MM.1S (cell line): ENCODE data around the gene CHTF8.
A peak's percentile ranks its signal among the peaks of the same experiment; 100 is the strongest.

Source experiments
- DNase-seq: peaks from one replicate; pipeline ENCODE4 v3.0.0-alpha.2; 2015
- H2AFZ ChIP-seq: fragments of 300-600 bp; sonication (generic); 2 replicates; pipeline ENCODE4 v1.6.0; 2016; ENCODE audit warnings: antibody characterized with exemption, low read length
- H3F3A ChIP-seq: fragments of 300-600 bp; sonication (generic); 2 replicates; pipeline ENCODE4 v1.6.1; 2016; ENCODE audit warnings: mild to moderate bottlenecking, antibody characterized with exemption, low read length, moderate library complexity, mixed read lengths; ENCODE audit not compliant: insufficient read depth
- H3K27ac ChIP-seq: fragments of 300-600 bp; sonication (generic); 2 replicates; pipeline ENCODE4 v1.5.1; 2016; ENCODE audit warnings: mild to moderate bottlenecking, low read length
- H3K27me3 ChIP-seq: fragments of 300-600 bp; sonication (generic); replicated peaks from 2 replicates; pipeline ENCODE4 v1.6.0; 2016; ENCODE audit warnings: low read length; ENCODE audit not compliant: insufficient read depth
- H3K36me3 ChIP-seq: fragments of 300-600 bp; sonication (generic); replicated peaks from 2 replicates; pipeline ENCODE4 v1.6.1; 2016; ENCODE audit warnings: mild to moderate bottlenecking, low read length, mixed read lengths; ENCODE audit not compliant: insufficient read depth
- H3K4me1 ChIP-seq: fragments of 300-600 bp; sonication (generic); 2 replicates; pipeline ENCODE4 v1.6.1; 2016; ENCODE audit warnings: low read length, mixed read lengths
- H3K4me2 ChIP-seq: fragments of 300-600 bp; sonication (generic); 2 replicates; pipeline ENCODE4 v1.6.0; 2016; ENCODE audit warnings: low read depth, low read length
- H3K4me3 ChIP-seq: fragments of 300-600 bp; sonication (generic); 2 replicates; pipeline ENCODE4 v1.5.1; 2016; ENCODE audit warnings: low read length, mixed read lengths
- H3K79me2 ChIP-seq: fragments of 300-600 bp; sonication (generic); 2 replicates; pipeline ENCODE4 v1.6.1; 2016; ENCODE audit warnings: mixed run types, low read length, mixed read lengths
- H3K9ac ChIP-seq: fragments of 300-600 bp; sonication (generic); 2 replicates; pipeline ENCODE4 v1.6.1; 2016; ENCODE audit warnings: low read length, mixed read lengths
- H3K9me2 ChIP-seq: fragments of 300-600 bp; sonication (generic); replicated peaks from 2 replicates; pipeline ENCODE4 v1.6.1; 2016; ENCODE audit warnings: mild to moderate bottlenecking, low read length, mixed read lengths; ENCODE audit not compliant: insufficient read depth
- H3K9me3 ChIP-seq: fragments of 300-600 bp; sonication (generic); replicated peaks from 2 replicates; pipeline ENCODE4 v1.6.1; 2016; ENCODE audit warnings: mild to moderate bottlenecking, low read length, mixed read lengths; ENCODE audit not compliant: insufficient read depth
- H4K20me1 ChIP-seq: fragments of 300-600 bp; sonication (generic); 2 replicates; pipeline ENCODE4 v1.6.1; 2016; ENCODE audit warnings: mild to moderate bottlenecking, low read length, moderate library complexity, mixed read lengths; ENCODE audit not compliant: insufficient read depth
- CTCF ChIP-seq: fragments of 300-600 bp; sonication (generic); IDR thresholded peaks from 2 replicates; pipeline ENCODE4 v1.5.1; 2016; ENCODE audit warnings: antibody characterized with exemption, low read length, mixed read lengths
- EZH2 ChIP-seq: fragments of 300-600 bp; sonication (generic); optimal IDR thresholded peaks from 2 replicates; pipeline ENCODE3; 2017; ENCODE audit warnings: low read depth, mild to moderate bottlenecking, antibody characterized with exemption, low read length, mixed read lengths
- EZH2phosphoT487 ChIP-seq: fragments of 300-600 bp; sonication (generic); IDR thresholded peaks from 2 replicates; pipeline ENCODE4 v1.6.1; 2018; ENCODE audit warnings: antibody characterized with exemption, low read length

CHTF8 gene, protein sequence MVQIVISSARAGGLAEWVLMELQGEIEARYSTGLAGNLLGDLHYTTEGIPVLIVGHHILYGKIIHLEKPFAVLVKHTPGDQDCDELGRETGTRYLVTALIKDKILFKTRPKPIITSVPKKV

DNA sequence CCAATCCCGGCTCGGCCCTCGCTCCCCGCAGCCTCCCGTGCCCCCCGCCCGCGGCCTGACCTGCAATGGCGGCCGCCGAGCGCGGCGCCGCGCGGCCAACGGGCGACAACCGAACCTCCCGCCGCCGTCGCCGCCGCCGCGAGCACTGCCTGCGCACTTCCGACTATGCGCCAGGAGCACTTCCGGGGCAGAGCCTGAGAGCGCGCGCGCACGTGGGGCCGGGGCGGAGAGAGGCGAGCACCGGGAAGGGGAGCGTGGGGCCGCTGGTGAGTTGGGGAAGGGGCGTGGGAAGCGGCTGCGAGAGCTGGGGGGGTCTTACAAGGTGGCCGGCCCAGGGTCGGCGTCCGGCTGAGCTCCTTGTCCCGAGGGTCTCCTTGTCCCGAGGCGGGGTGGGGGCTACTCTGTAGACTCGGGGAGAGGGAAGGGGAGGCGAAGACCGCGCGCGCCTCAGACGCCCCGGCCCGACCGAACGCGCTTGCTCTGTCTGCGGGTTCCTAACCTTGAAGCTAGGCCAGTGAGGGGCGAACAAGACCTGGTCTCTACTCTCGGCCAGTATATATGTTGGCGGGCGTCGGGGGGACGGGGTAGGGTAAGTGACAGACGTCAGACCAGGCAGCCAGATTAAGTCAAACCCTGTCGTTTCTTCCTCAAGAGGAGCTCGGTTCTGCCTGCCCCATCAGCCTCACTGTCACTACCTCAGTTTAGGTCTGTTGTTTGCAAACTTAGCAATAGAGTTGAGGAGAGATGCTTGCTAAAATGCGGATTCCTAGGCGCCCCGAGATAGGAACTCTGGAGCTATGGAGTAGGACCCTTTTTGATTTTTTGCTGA is at the start of gene CHTF8, which contains the start of gene UTP4:
Gene CHTF8 (minus strand): TSS at position 165 of the 829 bp plus-strand sequence. CDS start 11,130 bp downstream, outside the sequence.
Gene UTP4 (plus strand): TSS at position 226 of the 829 bp plus-strand sequence. CDS start 811 bp downstream, outside the sequence.
- H3K9ac ChIP-seq = peak within 1 kb of the TSS; percentile 90
- H3F3A ChIP-seq = no peaks in the 10 kb centered on the region
- no peaks in the 10 kb centered on the region for H3K27me3 ChIP-seq
- peaks cover 9% of the 10 kb centered on the region; the same call in 1 of the 2 replicates for H3K4me1 ChIP-seq
- no peaks in the 10 kb centered on the region for H3K9me2 ChIP-seq
- peaks cover 94% of the 10 kb centered on the region for H3K79me2 ChIP-seq
- DNase-seq = peak; percentile 89
- no peaks in the 10 kb centered on the region for H4K20me1 ChIP-seq
- peaks cover 9% of the 10 kb centered on the region; the same call in 1 of the 2 replicates for H3K36me3 ChIP-seq
- peak within 1 kb of the TSS; percentile 88 for H2AFZ ChIP-seq
- peak within 1 kb of the TSS; percentile 81 for H3K4me2 ChIP-seq
- TF ChIP-seq EZH2phosphoT487 = no peak
- peak within 1 kb of the TSS; percentile 51; the same call in 1 of the 2 replicates for H3K27ac ChIP-seq
- no peaks in the 10 kb centered on the region for H3K9me3 ChIP-seq
- H3K4me3 ChIP-seq = peak within 1 kb of the TSS; percentile 96

DNA sequence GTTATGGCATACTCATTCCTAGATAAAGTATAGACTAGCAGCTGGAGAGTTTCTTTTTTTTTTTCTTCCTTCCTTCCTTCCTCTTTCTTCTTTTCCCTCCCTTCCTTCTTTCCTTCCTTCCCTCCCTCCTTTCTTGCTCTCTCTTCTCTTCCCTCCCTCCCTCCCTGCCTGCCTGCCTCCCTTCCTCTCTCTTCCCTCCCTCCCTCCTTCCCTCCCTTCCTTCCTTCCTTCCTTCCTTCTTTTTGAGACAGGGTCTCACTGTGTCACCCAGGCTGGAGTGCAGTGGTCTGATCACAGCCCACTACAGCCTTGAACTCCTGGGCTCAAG is 47.6 kb upstream of the CHTF8 start:
- no peak for DNase-seq
- H2AFZ ChIP-seq = no peak overlapping the region
- H3K4me3 ChIP-seq = no peak overlapping the region
- no peak for TF ChIP-seq EZH2phosphoT487
- no peak for TF ChIP-seq EZH2
- no peak for TF ChIP-seq CTCF
- no peaks in the 10 kb centered on the region for H3K9me3 ChIP-seq
- H3K36me3 ChIP-seq = no peaks in the 10 kb centered on the region
- no peak overlapping the region for H3K27ac ChIP-seq
- 0 out of 2 replicates have a peak, but pooled peaks cover 7% of the 10 kb centered on the region for H3K4me1 ChIP-seq
- no peaks in the 10 kb centered on the region for H4K20me1 ChIP-seq
- H3K4me2 ChIP-seq = no peak overlapping the region
- H3K79me2 ChIP-seq = no peaks in the 10 kb centered on the region
- H3F3A ChIP-seq = 0 out of 2 replicates have a peak, but pooled peaks cover 6% of the 10 kb centered on the region
- H3K27me3 ChIP-seq = no peaks in the 10 kb centered on the region
- no peaks in the 10 kb centered on the region for H3K9me2 ChIP-seq
- no peak overlapping the region for H3K9ac ChIP-seq

- Histone ChIP-seq H3K79me2 (no peaks in the 10 kb centered on the region), H3K4me1 (0 out of 2 replicates have a peak, but pooled peaks cover 7% of the 10 kb centered on the region), H3K27me3 (no peaks in the 10 kb centered on the region), H3K9ac (no peak overlapping the region), H3K4me3 (no peak overlapping the region), H3K27ac (no peak overlapping the region), H3K36me3 (no peaks in the 10 kb centered on the region), H2AFZ (no peak overlapping the region), H4K20me1 (no peaks in the 10 kb centered on the region), H3K4me2 (0 out of 2 replicates have a peak overlapping the region, but pooled peaks have one; percentile 0), H3K9me3 (no peaks in the 10 kb centered on the region), H3K9me2 (no peaks in the 10 kb centered on the region), H3F3A (0 out of 2 replicates have a peak, but pooled peaks cover 6% of the 10 kb centered on the region)
- TF ChIP-seq CTCF (no peak), EZH2 (no peak), EZH2phosphoT487 (no peak)
- peak; percentile 78 for DNase-seq
Observed at GRCh38 chr16:69179328-69180010, 47.1 kb upstream of the CHTF8 start.
